Measurements from ENCODE around the gene C5orf15. TPM values are rescaled to one million over a fixed set of nuclear protein-coding genes. Genes with fewer than 3 reads are reported as not detected.
A peak's percentile ranks its signal among the peaks of the same experiment; 100 is the strongest.

C5orf15 gene
- total and polyA plus RNA-seq, 9 of the 15 experiments (the other 6 are each of a cell fraction or from before 2014, with no cell fraction given): 23.3 to 50.7 (median 35.5) TPM

DNA sequence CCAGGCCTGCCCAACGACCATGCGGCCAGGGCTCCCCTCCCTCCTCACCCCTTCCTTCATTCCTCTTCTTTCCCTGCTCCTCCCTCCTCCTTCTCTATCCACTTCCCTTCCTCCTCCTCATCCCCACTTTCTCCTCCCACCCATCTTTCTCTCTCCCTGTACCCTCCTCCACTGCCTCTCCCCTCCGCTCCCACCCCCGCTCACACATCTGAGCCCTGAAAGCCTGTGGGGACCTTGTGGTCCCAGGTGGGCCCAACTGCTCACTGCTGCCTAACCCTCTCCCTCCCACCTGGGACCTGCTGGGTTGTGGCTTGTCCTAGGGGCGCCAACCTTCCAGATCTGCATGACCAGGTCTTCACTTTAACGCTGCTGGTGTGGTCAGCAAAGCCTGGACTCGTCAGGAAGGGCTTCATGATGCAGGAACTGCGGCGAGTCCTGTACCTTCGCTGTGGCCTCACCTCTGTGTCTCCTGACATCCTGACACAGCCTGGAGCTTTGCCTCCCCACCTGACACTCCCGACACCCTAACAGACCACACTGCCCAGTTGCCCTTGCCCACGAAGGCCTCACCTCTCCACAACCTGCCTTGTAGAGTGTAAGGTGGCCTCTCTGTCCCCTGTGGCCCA, 34.6 kb downstream of the C5orf15 start (continued):
- no peak for TF ChIP-seq ZNF766 (CRISPR knock-in tag; conservative IDR thresholded peaks at IDR 0.05)
- TF ChIP-seq EP400 (IDR thresholded peaks at IDR 0.05): no peak
- TF ChIP-seq, protein P1, sequence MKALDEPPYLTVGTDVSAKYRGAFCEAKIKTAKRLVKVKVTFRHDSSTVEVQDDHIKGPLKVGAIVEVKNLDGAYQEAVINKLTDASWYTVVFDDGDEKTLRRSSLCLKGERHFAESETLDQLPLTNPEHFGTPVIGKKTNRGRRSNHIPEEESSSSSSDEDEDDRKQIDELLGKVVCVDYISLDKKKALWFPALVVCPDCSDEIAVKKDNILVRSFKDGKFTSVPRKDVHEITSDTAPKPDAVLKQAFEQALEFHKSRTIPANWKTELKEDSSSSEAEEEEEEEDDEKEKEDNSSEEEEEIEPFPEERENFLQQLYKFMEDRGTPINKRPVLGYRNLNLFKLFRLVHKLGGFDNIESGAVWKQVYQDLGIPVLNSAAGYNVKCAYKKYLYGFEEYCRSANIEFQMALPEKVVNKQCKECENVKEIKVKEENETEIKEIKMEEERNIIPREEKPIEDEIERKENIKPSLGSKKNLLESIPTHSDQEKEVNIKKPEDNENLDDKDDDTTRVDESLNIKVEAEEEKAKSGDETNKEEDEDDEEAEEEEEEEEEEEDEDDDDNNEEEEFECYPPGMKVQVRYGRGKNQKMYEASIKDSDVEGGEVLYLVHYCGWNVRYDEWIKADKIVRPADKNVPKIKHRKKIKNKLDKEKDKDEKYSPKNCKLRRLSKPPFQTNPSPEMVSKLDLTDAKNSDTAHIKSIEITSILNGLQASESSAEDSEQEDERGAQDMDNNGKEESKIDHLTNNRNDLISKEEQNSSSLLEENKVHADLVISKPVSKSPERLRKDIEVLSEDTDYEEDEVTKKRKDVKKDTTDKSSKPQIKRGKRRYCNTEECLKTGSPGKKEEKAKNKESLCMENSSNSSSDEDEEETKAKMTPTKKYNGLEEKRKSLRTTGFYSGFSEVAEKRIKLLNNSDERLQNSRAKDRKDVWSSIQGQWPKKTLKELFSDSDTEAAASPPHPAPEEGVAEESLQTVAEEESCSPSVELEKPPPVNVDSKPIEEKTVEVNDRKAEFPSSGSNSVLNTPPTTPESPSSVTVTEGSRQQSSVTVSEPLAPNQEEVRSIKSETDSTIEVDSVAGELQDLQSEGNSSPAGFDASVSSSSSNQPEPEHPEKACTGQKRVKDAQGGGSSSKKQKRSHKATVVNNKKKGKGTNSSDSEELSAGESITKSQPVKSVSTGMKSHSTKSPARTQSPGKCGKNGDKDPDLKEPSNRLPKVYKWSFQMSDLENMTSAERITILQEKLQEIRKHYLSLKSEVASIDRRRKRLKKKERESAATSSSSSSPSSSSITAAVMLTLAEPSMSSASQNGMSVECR (CRISPR knock-in tag; IDR thresholded peaks at IDR 0.05): no peak
- peak in 1 of 2 experiments; percentile 42; a peak in 1 of 4 replicates for TF ChIP-seq HDAC1 (IDR thresholded peaks at IDR 0.05)
- no peak for TF ChIP-seq U2AF2 (optimal IDR thresholded peaks at IDR 0.05; ENCODE audit: low read depth, low read length)
- no peak for TF ChIP-seq ETV5 (CRISPR knock-in tag; IDR thresholded peaks at IDR 0.05; ENCODE audit: low read depth)
- no peak for TF ChIP-seq HNRNPL (IDR thresholded peaks at IDR 0.05; ENCODE audit: low read depth, low read length)
- 0 out of 2 replicates have a peak, but pooled peaks have one; percentile 57 for TF ChIP-seq LARP7 (IDR thresholded peaks at IDR 0.05)
- TF ChIP-seq TFAM (CRISPR knock-in tag; conservative IDR thresholded peaks at IDR 0.05): no peak
- no peak for TF ChIP-seq HNRNPH1 (optimal IDR thresholded peaks at IDR 0.05; ENCODE audit: low read depth, low read length)
- TF ChIP-seq, protein P2, sequence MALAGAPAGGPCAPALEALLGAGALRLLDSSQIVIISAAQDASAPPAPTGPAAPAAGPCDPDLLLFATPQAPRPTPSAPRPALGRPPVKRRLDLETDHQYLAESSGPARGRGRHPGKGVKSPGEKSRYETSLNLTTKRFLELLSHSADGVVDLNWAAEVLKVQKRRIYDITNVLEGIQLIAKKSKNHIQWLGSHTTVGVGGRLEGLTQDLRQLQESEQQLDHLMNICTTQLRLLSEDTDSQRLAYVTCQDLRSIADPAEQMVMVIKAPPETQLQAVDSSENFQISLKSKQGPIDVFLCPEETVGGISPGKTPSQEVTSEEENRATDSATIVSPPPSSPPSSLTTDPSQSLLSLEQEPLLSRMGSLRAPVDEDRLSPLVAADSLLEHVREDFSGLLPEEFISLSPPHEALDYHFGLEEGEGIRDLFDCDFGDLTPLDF (CRISPR knock-in tag; IDR thresholded peaks at IDR 0.05): no peak
- no peak for TF ChIP-seq SIX5 (IDR thresholded peaks at IDR 0.05; ENCODE audit: borderline replicate concordance in 1 of 2, insufficient read depth in 1 of 2, low read depth in 1 of 2, low read length in 2 of 2)
- TF ChIP-seq, protein P3, sequence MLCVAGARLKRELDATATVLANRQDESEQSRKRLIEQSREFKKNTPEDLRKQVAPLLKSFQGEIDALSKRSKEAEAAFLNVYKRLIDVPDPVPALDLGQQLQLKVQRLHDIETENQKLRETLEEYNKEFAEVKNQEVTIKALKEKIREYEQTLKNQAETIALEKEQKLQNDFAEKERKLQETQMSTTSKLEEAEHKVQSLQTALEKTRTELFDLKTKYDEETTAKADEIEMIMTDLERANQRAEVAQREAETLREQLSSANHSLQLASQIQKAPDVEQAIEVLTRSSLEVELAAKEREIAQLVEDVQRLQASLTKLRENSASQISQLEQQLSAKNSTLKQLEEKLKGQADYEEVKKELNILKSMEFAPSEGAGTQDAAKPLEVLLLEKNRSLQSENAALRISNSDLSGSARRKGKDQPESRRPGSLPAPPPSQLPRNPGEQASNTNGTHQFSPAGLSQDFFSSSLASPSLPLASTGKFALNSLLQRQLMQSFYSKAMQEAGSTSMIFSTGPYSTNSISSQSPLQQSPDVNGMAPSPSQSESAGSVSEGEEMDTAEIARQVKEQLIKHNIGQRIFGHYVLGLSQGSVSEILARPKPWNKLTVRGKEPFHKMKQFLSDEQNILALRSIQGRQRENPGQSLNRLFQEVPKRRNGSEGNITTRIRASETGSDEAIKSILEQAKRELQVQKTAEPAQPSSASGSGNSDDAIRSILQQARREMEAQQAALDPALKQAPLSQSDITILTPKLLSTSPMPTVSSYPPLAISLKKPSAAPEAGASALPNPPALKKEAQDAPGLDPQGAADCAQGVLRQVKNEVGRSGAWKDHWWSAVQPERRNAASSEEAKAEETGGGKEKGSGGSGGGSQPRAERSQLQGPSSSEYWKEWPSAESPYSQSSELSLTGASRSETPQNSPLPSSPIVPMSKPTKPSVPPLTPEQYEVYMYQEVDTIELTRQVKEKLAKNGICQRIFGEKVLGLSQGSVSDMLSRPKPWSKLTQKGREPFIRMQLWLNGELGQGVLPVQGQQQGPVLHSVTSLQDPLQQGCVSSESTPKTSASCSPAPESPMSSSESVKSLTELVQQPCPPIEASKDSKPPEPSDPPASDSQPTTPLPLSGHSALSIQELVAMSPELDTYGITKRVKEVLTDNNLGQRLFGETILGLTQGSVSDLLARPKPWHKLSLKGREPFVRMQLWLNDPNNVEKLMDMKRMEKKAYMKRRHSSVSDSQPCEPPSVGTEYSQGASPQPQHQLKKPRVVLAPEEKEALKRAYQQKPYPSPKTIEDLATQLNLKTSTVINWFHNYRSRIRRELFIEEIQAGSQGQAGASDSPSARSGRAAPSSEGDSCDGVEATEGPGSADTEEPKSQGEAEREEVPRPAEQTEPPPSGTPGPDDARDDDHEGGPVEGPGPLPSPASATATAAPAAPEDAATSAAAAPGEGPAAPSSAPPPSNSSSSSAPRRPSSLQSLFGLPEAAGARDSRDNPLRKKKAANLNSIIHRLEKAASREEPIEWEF (CRISPR knock-in tag; IDR thresholded peaks at IDR 0.05): no peak
- TF ChIP-seq, protein P4, sequence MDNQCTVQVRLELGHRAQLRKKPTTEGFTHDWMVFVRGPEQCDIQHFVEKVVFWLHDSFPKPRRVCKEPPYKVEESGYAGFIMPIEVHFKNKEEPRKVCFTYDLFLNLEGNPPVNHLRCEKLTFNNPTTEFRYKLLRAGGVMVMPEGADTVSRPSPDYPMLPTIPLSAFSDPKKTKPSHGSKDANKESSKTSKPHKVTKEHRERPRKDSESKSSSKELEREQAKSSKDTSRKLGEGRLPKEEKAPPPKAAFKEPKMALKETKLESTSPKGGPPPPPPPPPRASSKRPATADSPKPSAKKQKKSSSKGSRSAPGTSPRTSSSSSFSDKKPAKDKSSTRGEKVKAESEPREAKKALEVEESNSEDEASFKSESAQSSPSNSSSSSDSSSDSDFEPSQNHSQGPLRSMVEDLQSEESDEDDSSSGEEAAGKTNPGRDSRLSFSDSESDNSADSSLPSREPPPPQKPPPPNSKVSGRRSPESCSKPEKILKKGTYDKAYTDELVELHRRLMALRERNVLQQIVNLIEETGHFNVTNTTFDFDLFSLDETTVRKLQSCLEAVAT (IDR thresholded peaks at IDR 0.05): peak; percentile 42 to 62; a peak in 1 of 4 replicates
- TF ChIP-seq HDAC8 (tag; IDR thresholded peaks at IDR 0.05): no peak

Measured in K562 (cell line).